ENCODE data around the gene PEG3. TPM values are rescaled to one million over a fixed set of nuclear protein-coding genes. Genes with fewer than 3 reads are reported as not detected.

Gene PEG3
- total and polyA plus RNA-seq, 12 donors: 1.8 to 10.3 (median 7.5) TPM

- peaks cover 0 to 15% (median 0%) of the 10 kb centered on the region in 7 donors for H3K27me3 ChIP-seq
- no peak overlapping the region for H3K4me3 ChIP-seq
- no peak for TF ChIP-seq CTCF (IDR thresholded peaks at IDR 0.05)
- peaks cover 0 to 9% (median 0%) of the 10 kb centered on the region in 11 donors for H3K9me3 ChIP-seq
- H3K36me3 ChIP-seq: no peaks in the 10 kb centered on the region
- DNase-seq: no peak
- no peak overlapping the region for H3K27ac ChIP-seq
- H3K4me1 ChIP-seq: no peaks in the 10 kb centered on the region
- no peak for ATAC-seq
- intact Hi-C loops (cut with DNase I): no loop called here
- WGBS, 2 donors: 82 to 84% methylated on average over 4 of the region's 4 CpGs
Measured at GRCh38 chr19:56848166-56848565, 7.6 kb upstream of the PEG3 start.

GRCh38 chr19:56842412-56842811 is 1.9 kb upstream of the PEG3 start:
- H3K27ac ChIP-seq: no peak overlapping the region
- no peak overlapping the region for H3K4me3 ChIP-seq
- peaks cover 0 to 16% (median 0%) of the 10 kb centered on the region in 9 donors for H3K4me1 ChIP-seq
- intact Hi-C loops (cut with DNase I): no loop called here
- H3K9me3 ChIP-seq: peaks cover 0 to 33% (median 0%) of the 10 kb centered on the region in 11 donors
- no peak for ATAC-seq
- no peak for TF ChIP-seq CTCF (IDR thresholded peaks at IDR 0.05)
- peaks cover 0 to 21% (median 0%) of the 10 kb centered on the region in 7 donors for H3K27me3 ChIP-seq
- H3K36me3 ChIP-seq: no peaks in the 10 kb centered on the region
- 87 to 95% methylated on average over 1 of the region's 1 CpG for WGBS, 2 donors
- DNase-seq: no peak

- no peak for TF ChIP-seq CTCF (IDR thresholded peaks at IDR 0.05)
- H3K4me1 ChIP-seq: peaks cover 0 to 22% (median 4%) of the 10 kb centered on the region in 9 donors
- 47 to 50% methylated on average over 12 of the region's 12 CpGs for WGBS, 2 donors
- H3K4me3 ChIP-seq: peak overlapping the region in 1 of 10 donors; percentile 70
- peaks cover 0 to 42% (median 0%) of the 10 kb centered on the region in 11 donors for H3K9me3 ChIP-seq
- DNase-seq: no peak
- intact Hi-C loops (cut with DNase I): no loop called here
- no peak overlapping the region for H3K27ac ChIP-seq
- ATAC-seq: no peak
- H3K27me3 ChIP-seq: peaks cover 0 to 21% (median 0%) of the 10 kb centered on the region in 7 donors
- no peaks in the 10 kb centered on the region for H3K36me3 ChIP-seq
Measured at GRCh38 chr19:56841193-56841543, 642 bp upstream of the PEG3 start.

GRCh38 chr19:56839652-56840450 is 675 bp downstream of the PEG3 start:
- H3K4me1 ChIP-seq: peaks cover 0 to 22% (median 4%) of the 10 kb centered on the region in 9 donors
- H3K36me3 ChIP-seq: no peaks in the 10 kb centered on the region
- peak overlapping the region; percentile 16 to 70 (median 58) for H3K4me3 ChIP-seq
- peak overlapping the region; percentile 35 to 91 (median 71) for H3K27ac ChIP-seq
- WGBS, 2 donors: 46 to 53% methylated on average over 45 to 48 of the region's 48 CpGs
- peaks cover 0 to 21% (median 0%) of the 10 kb centered on the region in 7 donors for H3K27me3 ChIP-seq
- peaks cover 0 to 42% (median 0%) of the 10 kb centered on the region in 11 donors for H3K9me3 ChIP-seq
- no peak for TF ChIP-seq CTCF (IDR thresholded peaks at IDR 0.05)
- DNase-seq (peak; percentile 90 to 95), ATAC-seq (peak; percentile 61 to 76 (median 68))
- intact Hi-C loops (cut with DNase I): loop anchor here in 2 of 10 donors (5.0 to 10.0 kb wide), 2 partner anchors 85 to 93 kb away; no protein-coding TSS in a partner anchor

Measured in heart right ventricle (tissue), 16 donors.